PC-3 (cell line): ENCODE results near the gene LMTK2.

Source experiments
- EZH2phosphoT487 ChIP-seq: fragments of 300-600 bp; sonication (generic); IDR thresholded peaks from 2 replicates; pipeline ENCODE4 v1.6.1; 2018; ENCODE audit warnings: mild to moderate bottlenecking, antibody characterized with exemption, low read length, borderline replicate concordance
- TF ChIP-seq, protein P1 (sequence below): fragments of 300-600 bp; sonication (generic); conservative IDR thresholded peaks from 2 replicates; pipeline ENCODE4 v1.5.1; 2017; ENCODE audit warnings: antibody characterized with exemption, low read depth, mild to moderate bottlenecking, low read length

DNA sequence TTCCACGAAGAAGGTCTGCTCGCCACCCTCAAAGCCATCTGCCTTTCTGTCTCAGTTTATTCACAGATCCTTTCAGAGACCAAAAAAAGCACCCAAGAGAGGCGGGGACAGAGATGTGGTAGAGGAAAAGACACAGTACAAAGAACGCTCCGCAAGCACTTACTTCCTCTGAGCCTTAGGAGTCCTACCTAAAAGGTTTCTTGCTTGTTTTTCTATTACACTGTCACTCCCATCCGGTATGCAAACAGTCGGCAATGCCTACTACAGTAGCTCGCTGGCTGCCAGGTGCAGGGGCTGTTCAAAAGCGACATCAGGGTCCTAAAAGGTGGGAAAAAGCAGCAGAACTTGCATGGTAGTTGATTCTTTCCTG lies 144.6 kb downstream of the LMTK2 start:
- TF ChIP-seq, protein P1, sequence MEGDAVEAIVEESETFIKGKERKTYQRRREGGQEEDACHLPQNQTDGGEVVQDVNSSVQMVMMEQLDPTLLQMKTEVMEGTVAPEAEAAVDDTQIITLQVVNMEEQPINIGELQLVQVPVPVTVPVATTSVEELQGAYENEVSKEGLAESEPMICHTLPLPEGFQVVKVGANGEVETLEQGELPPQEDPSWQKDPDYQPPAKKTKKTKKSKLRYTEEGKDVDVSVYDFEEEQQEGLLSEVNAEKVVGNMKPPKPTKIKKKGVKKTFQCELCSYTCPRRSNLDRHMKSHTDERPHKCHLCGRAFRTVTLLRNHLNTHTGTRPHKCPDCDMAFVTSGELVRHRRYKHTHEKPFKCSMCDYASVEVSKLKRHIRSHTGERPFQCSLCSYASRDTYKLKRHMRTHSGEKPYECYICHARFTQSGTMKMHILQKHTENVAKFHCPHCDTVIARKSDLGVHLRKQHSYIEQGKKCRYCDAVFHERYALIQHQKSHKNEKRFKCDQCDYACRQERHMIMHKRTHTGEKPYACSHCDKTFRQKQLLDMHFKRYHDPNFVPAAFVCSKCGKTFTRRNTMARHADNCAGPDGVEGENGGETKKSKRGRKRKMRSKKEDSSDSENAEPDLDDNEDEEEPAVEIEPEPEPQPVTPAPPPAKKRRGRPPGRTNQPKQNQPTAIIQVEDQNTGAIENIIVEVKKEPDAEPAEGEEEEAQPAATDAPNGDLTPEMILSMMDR: no peak
- TF ChIP-seq EZH2phosphoT487: no peak
